GM18951 (cell line): Measurements from ENCODE around the gene ARHGAP26.
"Not testable (repeated sequence)": the region's sequence is repeated elsewhere in the genome, so short reads cannot be mapped to it uniquely, and the experiment has no call there.

Experiments
- POLR2A ChIP-seq: IDR thresholded peaks from 4 replicates; pipeline ENCODE4 v1.6.1; 2011; ENCODE audit warnings: mild to moderate bottlenecking; ENCODE audit not compliant: insufficient read length, insufficient read depth; ENCODE audit errors: extremely low read depth
- in situ Hi-C: fragments of 300-500 bp; cut with MboI; formaldehyde crosslinking; loops from one replicate; pipeline ENCODE4 v1.12.0; 2022; ENCODE audit warnings: low sequenced_read_pairs, mixed read lengths, inconsistent platforms; ENCODE audit not compliant: unreplicated experiment

Gene ARHGAP26

GRCh38 chr5:143094087-143094521 lies 323.9 kb downstream of the ARHGAP26 start:
- in situ Hi-C loops, result no loop called here
- TF ChIP-seq POLR2A, result no peak

DNA sequence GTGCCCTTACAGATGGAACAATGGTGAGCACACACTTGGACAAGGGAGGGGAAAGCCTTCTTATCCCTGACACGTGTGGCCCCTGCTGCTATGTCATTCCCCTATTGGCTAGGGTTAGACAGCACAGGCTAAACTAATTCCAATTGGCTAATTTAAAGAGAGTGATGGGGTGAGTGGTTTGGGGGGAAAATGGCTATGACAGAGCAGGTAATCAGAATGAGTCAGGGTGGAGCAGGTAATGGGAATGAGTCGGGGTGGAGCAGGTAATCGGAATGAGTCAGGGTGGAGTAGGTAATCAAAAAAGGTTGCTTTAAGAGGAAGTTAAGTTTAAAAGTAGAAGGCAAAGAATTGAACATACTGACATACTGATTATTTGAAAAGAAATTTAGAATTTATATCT lies 324.4 kb downstream of the ARHGAP26 start:
- in situ Hi-C loops, result not testable (repeated sequence)

DNA sequence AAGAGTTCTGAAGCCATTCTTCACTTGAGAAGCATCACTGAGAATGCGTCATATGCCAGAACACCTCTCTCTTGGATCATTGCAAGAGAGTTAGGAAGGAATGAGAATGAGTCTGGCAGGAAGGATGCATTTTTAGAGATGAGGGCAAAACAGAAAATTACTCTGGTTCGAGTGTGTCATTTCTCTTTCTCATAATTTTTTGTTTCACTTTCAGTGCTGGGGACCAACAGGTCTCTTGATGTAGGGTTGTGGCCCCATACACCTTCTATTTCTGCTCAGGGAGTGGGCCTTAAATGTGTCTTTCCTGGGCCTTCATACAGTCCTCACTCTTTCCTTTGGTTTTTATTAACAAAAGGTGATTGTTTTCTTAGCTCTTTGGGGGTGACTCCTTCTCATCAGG lies 330.9 kb downstream of the ARHGAP26 start:
- in situ Hi-C loops, result no loop called here
- TF ChIP-seq POLR2A, result no peak

DNA sequence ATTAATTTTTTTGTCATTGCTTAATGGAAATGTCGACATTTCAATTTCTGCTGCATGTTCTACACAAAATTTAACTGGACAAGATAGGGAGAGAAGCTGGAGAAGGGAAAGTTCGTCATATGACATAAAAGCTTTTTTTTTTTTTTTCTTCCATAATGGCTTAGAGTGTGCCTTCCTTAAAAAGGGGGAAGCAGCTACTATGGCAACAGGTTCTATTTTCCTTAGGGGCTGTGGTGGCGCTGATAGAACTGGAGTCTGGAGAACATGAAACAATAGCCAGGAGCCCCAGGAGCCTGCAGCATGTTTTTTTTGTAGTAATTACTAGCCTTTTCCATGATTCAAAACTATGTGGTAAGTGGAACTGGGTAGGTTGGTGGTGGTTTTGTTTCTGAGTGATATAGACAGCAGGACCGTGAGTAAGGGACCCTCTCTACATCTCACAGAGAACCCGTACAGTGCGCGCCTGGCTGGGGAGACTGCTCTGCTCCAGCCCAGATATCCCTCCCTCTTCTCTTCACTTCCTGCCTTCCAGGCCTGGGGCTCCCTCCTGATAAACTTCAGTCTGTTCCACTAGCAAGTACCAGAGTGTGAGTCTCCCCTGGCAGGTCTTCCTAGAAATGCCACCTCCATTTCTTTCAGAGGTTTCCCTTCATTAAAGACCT lies 331.7 kb downstream of the ARHGAP26 start:
- in situ Hi-C loops, result no loop called here
- no peak for TF ChIP-seq POLR2A

DNA sequence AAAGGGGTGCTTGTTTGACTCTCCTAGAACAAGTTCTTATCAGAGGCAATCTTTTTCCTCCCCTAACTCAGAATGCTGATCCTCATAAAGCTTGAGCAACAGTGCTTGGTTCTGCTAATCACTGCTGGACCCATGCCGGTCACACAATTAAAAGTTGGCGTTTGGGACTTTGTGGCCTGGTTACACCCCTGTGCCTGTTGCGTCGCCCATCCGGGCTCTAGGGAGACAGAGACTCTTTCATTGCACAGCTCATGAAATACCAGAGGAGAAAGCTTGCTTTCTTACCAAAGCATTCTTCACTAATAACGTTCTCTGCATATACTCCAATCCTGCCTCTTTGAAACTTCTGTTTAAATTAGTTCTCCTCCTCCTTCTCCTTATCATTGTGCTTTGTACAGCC lies 332.2 kb downstream of the ARHGAP26 start:
- no peak for TF ChIP-seq POLR2A
- in situ Hi-C loops, result no loop called here

DNA sequence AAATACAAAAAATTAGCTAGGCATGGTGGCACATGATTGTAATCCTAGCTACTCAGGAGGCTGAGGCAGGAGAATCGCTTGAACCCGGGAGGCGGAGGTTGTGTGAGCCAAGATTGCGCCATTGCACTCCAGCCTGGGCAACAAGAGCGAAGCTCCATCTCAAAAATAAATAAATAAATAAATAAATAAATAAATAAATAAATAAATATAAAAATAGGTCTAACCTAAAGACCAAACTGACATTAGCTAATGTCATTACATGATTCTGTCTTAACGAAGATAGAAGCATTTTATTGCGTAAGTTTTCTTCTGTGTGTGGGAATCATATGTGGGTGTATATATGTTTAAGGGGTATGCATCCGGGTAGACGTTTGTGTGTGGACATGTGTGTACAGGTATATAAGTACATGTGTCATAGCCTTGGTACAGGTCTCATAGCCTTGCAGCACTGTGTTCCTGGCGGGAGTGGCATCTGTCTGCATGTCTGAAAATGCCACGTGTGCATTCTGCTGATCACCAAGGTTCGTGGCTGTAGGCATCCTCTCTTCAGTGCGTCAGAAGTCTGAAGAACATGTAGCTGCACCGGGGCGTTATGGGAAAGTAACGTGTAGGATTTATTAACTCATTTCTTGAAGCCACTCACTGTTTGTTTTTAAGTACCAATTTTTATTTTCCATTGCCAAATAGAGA lies 335.2 kb downstream of the ARHGAP26 start:
- in situ Hi-C loops, result no loop called here
- no peak for TF ChIP-seq POLR2A

GRCh38 chr5:143106174-143106573 lies 336.0 kb downstream of the ARHGAP26 start:
- no peak for TF ChIP-seq POLR2A
- in situ Hi-C loops, result no loop called here

GRCh38 chr5:143108498-143109128 lies 338.4 kb downstream of the ARHGAP26 start:
- in situ Hi-C loops, result no loop called here
- TF ChIP-seq POLR2A, result no peak

DNA sequence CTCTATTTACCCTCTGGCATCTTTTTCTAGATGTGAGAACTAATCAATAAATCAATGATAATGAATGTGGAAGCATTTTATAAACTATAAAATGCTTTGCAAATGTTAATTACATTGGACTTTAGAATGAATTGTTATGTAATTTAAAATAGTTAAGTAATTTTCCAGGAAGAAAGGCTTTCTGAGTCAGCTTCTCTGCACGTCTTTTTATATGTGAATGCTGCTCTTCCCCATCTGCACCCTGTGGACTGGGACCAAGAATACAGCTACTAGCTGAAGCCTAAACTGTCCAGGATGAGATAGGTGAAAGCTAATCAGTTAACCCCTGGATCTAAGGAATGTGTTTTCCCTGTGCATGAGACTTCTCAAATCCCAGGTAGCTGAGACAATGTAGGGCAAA lies 340.4 kb downstream of the ARHGAP26 start:
- in situ Hi-C loops, result no loop called here
- TF ChIP-seq POLR2A, result no peak

GRCh38 chr5:143111799-143112198 lies 341.6 kb downstream of the ARHGAP26 start:
- in situ Hi-C loops, result no loop called here
- no peak for TF ChIP-seq POLR2A

DNA sequence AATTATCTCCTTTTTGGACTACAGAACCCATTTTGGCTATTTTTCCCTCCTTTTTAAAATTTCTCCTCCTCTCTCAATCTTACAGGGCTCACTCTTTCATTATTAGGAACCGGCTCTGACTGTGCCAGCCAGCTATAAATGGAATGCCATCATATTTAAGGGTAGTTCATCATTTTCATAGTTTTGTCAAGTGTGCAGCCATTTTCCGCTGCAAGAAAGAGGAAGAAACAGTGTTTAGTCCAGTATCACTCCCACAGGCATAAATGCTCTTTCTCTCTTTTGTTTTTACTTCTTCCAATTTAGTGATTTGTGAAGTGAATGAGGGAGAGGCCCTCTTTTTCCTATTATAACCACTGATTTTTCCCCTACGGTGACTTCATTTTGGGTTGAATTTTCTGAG lies 343.3 kb downstream of the ARHGAP26 start:
- in situ Hi-C loops, result no loop called here
- TF ChIP-seq POLR2A, result no peak

DNA sequence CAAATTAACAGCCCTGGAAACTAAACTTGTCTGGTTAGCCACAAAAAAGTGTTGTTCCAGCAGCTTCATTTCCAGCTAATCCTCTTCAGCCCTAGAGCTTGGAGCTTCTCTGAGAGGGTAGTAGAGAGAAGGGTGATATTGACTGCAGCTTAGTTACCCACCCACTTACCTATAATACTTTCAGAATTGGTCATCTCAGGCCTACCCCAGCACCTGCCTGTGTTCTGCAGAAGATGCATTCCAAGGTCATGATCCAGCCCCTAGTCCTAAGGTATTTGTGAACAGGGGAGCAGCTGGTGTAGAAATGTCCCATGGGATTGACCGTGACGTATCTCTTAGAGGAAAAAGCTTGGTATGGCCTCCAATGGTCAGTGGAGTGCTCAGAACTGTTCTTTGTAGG lies 344.3 kb downstream of the ARHGAP26 start:
- no peak for TF ChIP-seq POLR2A
- in situ Hi-C loops, result no loop called here

DNA sequence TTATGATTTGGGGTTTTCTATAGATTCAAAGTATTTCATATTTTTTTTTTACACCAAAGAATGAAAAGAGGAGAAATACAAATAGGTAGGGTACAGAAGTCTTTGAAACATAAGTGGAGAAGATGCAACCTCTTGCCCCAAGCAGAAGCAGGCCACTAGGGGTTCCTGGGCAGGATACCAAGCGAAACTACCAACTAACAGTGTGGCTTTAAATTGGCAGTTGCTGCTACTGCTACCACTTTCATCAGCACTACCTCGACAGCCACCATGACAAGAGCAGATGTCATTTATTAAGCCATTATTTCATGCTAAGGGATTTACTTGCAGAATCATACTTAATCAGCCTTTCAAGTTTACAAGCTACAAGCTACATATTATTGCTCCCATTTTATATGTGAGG lies 345.2 kb downstream of the ARHGAP26 start:
- TF ChIP-seq POLR2A, result no peak
- in situ Hi-C loops, result no loop called here

DNA sequence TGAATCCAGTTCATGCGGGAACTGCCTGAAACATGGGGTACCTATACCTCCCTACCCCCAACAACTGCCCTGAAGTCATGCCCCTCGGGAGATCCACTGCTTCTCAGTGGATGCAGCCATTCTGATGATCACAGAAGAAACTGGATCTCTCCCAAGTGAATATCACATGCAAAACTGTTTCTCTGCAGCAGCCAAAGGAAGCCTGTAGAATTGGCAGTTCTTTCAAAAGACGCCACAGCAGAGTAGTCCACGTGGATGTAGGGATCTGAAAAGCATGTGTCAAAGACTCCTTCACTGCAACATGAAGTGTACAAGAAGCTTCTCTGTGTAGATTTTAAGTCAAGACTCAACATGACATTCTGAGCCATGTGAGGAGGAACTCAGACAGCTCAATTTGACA lies 346.6 kb downstream of the ARHGAP26 start:
- in situ Hi-C loops, result no loop called here
- TF ChIP-seq POLR2A, result no peak
